Measurements from ENCODE around the gene EPB41L4A.

DNA sequence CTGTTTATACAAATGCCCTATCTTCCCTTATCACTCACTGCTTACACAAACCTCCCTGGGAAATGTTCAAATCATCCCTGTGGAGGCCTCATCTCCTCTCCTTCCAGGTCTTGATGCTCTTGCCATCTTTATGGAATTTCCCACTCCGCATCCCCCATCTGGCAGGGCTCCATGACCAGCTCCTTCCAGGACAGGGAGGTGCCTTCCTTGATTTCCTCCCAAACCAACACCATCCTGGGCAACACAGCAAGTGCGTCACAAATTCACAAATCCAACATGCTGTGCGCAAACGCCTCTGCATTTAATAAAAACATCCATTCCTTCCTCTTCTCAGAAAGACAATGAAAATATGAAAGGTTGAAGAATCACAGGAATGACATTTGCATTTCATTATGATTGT lies 51.7 kb downstream of the EPB41L4A start:
- TF ChIP-seq CTCF (optimal IDR thresholded peaks at IDR 0.05 in 1 of 3, IDR thresholded peaks at IDR 0.05 in 1 of 3, conservative IDR thresholded peaks at IDR 0.05 in 1 of 3; ENCODE audit: extremely low read depth in 1 of 3, insufficient read depth in 2 of 3, low read length in 3 of 3) (no peak), EZH2 (IDR thresholded peaks at IDR 0.05; ENCODE audit: low read length) (no peak)

All from keratinocyte (primary cell).